Thyroid gland (tissue), 4 donors: Measurements from ENCODE around the gene MKRN2OS.

Source experiments
- CTCF ChIP-seq, 6 experiments: fragments of 200-600 bp in 3 of 6; fragments of 450-650 bp in 3 of 6; sonication (generic) in 3 of 6; IDR thresholded peaks; one replicate each; pipeline ENCODE4 v1.5.1; 2016 to 2019; ENCODE audit warnings: antibody characterized with exemption in 6 of 6, mild to moderate bottlenecking in 2 of 6, inconsistent platforms in 1 of 6, moderate library complexity in 1 of 6
- POLR2A ChIP-seq, 2 donors: fragments of 450-650 bp; IDR thresholded peaks; one replicate each; pipeline ENCODE4 v1.6.1; 2017; ENCODE audit warnings: antibody characterized with exemption in 2 of 2, mild to moderate bottlenecking in 2 of 2, moderate library complexity in 1 of 2

DNA sequence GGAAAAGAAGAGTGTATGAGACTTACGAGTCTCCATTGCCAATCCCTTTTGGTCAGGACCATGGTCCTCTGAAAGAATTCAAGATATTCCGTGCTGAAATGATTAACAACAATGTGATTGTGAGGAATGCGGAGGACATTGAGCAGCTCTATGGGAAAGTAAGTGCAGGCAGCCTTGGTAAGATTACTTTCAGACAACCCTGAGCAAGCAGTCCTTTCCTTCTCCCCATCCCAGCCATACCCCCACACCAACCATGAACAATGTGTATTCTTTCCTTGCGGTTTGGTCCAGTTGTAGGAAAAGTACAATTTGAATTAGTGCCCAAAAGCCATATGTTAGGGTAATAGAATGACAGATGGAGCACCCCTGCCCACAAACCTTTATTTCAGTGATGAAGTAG lies 55.5 kb downstream of the MKRN2OS start:
- no peak for TF ChIP-seq POLR2A (IDR thresholded peaks at IDR 0.05)
- TF ChIP-seq CTCF (IDR thresholded peaks at IDR 0.05) = no peak
